NCI-H2081 treated with DMSO at 0.1 percent for 48 hours (cell line): ENCODE measurements around the gene CADPS2.

Source experiments
- DNase-seq: peaks from one replicate; lab custom pipeline; 2025; lab: John Stamatoyannopoulos, UW

CADPS2 gene

GRCh38 chr7:122310119-122311021, 575.9 kb downstream of the CADPS2 start:
- DNase-seq: no peak

GRCh38 chr7:122309421-122309820, 576.8 kb downstream of the CADPS2 start:
- no peak for DNase-seq

GRCh38 chr7:122307228-122307621, 579.0 kb downstream of the CADPS2 start:
- DNase-seq: no peak

- no peak for DNase-seq
Measured at GRCh38 chr7:122306320-122307227, 579.7 kb downstream of the CADPS2 start.

- DNase-seq: no peak
Measured at GRCh38 chr7:122305475-122306319, 580.6 kb downstream of the CADPS2 start.

- no peak for DNase-seq
Measured at GRCh38 chr7:122304996-122305421, 581.3 kb downstream of the CADPS2 start.

- DNase-seq: no peak
Measured at GRCh38 chr7:122304319-122304975, 581.8 kb downstream of the CADPS2 start, which contains the start of gene FEZF1. Gene FEZF1, minus strand, starts transcription at chr7:122304750. Its CDS starts 313 bp downstream, at chr7:122304437.

- no peak for DNase-seq
Measured at GRCh38 chr7:122303531-122304318, 582.5 kb downstream of the CADPS2 start.

- DNase-seq: no peak
Measured at GRCh38 chr7:122302761-122303530, 583.3 kb downstream of the CADPS2 start.

GRCh38 chr7:122301858-122302760, 584.2 kb downstream of the CADPS2 start:
- no peak for DNase-seq

- no peak for DNase-seq
Measured at GRCh38 chr7:122300956-122301833, 585.1 kb downstream of the CADPS2 start.

- no peak for DNase-seq
Measured at GRCh38 chr7:122300211-122300932, 585.9 kb downstream of the CADPS2 start.

GRCh38 chr7:122299624-122300210, 586.5 kb downstream of the CADPS2 start:
- DNase-seq: no peak

GRCh38 chr7:122298618-122299017, 587.6 kb downstream of the CADPS2 start:
- no peak for DNase-seq

GRCh38 chr7:122298131-122298530, 588.1 kb downstream of the CADPS2 start:
- DNase-seq: no peak

GRCh38 chr7:122291189-122291588, 595.1 kb downstream of the CADPS2 start:
- DNase-seq: no peak
